SU-DHL-6 (cell line): ENCODE measurements around the gene CNTN4.

Experiments used
- CTCF ChIP-seq: fragments of 200-600 bp; sonication (generic); IDR thresholded peaks from one replicate; pipeline ENCODE4 v1.5.1; 2017; ENCODE audit warnings: antibody characterized with exemption, mild to moderate bottlenecking, low read length, moderate library complexity; ENCODE audit not compliant: insufficient read depth, poor library complexity, severe bottlenecking
- EZH2phosphoT487 ChIP-seq: fragments of 200-600 bp; sonication (generic), shearing (Covaris generic); conservative IDR thresholded peaks from 2 replicates; pipeline ENCODE4 v1.6.1; 2018; ENCODE audit warnings: mild to moderate bottlenecking, antibody characterized with exemption, low read length, moderate library complexity, mixed read lengths

DNA sequence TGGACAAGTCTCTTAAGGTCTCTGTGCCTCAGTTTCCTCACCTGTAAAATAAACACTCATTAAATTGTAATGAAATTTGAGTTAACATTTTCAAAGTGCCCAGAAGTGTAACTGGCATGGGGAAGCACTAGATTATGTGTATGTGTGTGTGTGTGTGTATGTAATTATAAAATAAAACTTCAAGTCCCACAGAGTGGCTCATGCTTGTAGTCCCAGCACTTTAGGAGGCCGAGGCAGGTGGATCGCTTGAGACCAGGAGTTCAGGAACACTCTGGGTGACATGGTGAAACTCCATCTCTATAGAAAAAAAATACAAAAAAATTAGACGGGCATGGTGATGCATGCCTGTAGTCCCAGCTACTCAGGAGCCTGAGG, 608.2 kb downstream of the CNTN4 start:
- TF ChIP-seq CTCF (no peak), EZH2phosphoT487 (no peak)
